HFF-Myc (cell line): ENCODE data around the gene GNG3.
"Not testable (repeated sequence)": the region's sequence is repeated elsewhere in the genome, so short reads cannot be mapped to it uniquely, and the experiment has no call there.

Experiments used
- DNase-seq: peaks from one replicate; pipeline ENCODE4 v3.0.0-alpha.2; 2011; ENCODE audit warnings: low read depth; ENCODE audit errors: extremely low read depth
- H3K4me3 ChIP-seq: replicated peaks from 2 replicates; pipeline ENCODE4 v1.5.1; 2011; ENCODE audit warnings: low read depth, mild to moderate bottlenecking, control low read depth, low read length
- CTCF ChIP-seq: IDR thresholded peaks from 2 replicates; pipeline ENCODE4 v1.5.1; 2012; ENCODE audit warnings: mild to moderate bottlenecking, low read depth, low read length, control low read depth; ENCODE audit errors: missing control alignments

The GNG3 gene

DNA sequence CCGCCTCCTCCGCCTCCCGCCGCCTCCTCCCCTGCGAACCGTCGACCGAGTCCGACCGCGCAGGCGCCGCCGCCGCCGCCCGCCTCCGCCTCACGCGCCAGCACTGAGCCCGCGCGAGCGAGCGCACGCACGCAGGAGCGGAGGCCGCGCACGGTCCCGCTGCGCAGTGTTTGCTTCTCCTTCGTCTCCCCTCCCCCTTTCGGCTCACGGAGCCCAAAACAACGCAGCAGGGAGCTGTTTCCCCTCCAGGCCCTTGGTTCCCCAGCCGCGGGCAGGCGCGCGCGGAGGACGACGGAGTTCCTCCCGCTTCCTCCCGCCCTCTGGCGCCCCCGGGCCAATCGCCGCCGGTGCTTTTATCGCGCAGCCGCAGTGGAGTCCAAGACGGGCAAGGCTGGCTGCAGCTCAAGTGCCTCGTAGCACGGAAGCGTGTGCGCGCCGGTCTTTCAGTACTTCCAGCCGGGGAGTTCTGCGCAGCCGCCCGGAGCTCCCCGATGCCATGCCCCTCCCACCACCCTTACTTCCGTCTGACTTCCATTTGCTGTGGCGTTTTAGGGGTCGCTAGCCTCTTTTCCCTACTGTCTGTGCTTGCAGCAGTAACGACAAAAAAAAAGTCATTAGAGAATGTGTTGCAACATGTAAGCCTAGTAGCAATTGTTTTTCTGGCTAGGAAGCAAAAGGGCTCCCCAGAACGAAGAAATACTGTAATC is 19.8 kb downstream of the GNG3 start, which contains the start of gene HNRNPUL2:
HNRNPUL2 (minus strand) TSS at position 293 of the 707 bp plus-strand sequence. CDS start 301 bp downstream, outside the sequence.
- H3K4me3 ChIP-seq, result peak within 1 kb of the TSS; percentile 99
- TF ChIP-seq CTCF, result no peak
- DNase-seq, result peak; percentile 96

DNA sequence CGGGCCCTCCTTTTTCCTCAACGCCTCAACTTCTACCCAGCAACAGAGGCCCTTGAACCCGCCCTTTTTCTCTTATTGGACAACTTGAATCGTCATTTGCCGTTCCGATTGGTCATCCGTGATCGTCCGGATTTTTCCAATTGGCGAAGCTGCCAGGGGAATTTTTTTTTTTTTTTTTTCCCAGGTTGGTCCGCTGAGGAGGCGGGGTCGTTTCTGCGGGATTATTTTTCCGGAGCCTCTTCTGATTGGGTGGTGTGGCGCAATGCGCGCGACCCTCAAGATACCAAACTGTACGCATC is 20.3 kb downstream of the GNG3 start:
- DNase-seq, result peak; percentile 96
- TF ChIP-seq CTCF, result no peak
- H3K4me3 ChIP-seq, result peak overlapping the region; percentile 99

GRCh38 chr11:62728171-62728988 is 20.9 kb downstream of the GNG3 start, which contains the start of gene TTC9C:
Gene TTC9C, plus strand, starts transcription at chr11:62728486. Its CDS starts 363 bp downstream, at chr11:62728849.
- H3K4me3 ChIP-seq, result peak within 1 kb of the TSS; percentile 99
- no peak for TF ChIP-seq CTCF
- peak; percentile 48 for DNase-seq

DNA sequence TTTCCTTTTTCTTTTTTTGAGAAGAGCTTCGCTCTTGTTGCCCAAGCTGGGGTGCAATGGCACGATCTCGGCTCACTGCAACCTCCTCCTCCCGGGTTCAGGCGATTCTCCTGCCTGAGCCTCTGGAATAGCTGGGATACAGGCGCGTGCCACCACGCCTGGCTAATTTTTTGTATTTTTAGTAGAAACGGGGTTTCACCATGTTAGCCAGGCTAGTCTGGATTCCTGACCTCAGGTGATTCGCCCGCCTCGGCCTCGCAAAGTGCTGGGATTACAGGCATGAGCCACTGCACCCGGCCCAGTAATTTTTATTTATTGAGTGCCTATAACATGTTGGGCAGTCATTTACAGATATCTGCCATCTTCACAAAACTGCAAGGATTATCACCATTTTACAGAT is 22.6 kb downstream of the GNG3 start:
- DNase-seq, result not testable (repeated sequence)
- H3K4me3 ChIP-seq, result peak overlapping the region; percentile 99

DNA sequence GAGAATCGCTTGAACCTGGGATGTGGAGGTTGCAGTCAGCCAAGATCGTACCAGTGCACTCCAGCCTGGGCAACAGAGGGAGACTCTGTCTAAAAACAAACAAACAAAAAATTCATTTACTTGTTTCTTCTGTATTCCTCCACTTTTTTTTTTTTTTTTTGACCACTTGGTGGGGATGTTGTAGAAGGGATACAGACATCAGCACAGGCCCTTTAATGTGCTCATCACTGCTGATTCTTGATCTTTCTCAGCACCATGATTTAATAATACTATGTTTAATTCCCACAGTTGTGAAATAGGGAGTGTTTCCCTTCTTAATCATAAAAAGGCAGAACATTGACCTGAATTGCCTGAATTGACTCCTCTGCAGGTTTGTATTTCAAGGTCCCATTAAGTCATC is 25.4 kb downstream of the GNG3 start:
- no peak overlapping the region for H3K4me3 ChIP-seq
- TF ChIP-seq CTCF, result no peak
- no peak for DNase-seq

GRCh38 chr11:62737196-62737595 is 29.7 kb downstream of the GNG3 start:
- H3K4me3 ChIP-seq, result no peak overlapping the region
- DNase-seq, result no peak
- no peak for TF ChIP-seq CTCF

- H3K4me3 ChIP-seq, result no peak overlapping the region
These were observed 40.1 kb downstream of the GNG3 start for GRCh38 chr11:62747475-62748160.

DNA sequence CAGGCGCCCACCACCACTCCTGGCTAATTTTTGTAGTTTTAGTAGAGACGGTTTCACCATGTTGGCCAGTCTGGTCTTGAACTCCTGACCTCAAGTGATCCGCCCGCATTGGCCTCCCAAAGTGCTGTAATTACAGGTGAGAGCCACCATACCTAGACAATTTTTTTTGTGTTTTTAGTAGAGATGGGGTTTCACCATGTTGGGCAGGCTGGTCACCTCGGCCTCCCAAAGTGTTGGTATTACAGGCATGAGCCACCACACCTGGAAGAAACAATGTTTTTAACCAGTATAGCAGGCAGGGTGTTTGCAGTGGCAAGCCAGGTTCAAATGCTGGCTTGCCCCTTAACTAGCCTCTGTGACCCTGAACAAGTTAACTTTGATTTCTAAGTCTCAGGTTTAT is 42.5 kb downstream of the GNG3 start:
- H3K4me3 ChIP-seq, result not testable (repeated sequence)

More at GRCh38 chr11:62747475-62748160, 40.1 kb downstream of the GNG3 start:
- TF ChIP-seq CTCF, result no peak
- no peak for DNase-seq

More for the DNA sequence above, 42.5 kb downstream of the GNG3 start:
- DNase-seq, result not testable (repeated sequence)
